ENCODE data around the gene NFKBIB.
"Not testable (repeated sequence)": the region's sequence is repeated elsewhere in the genome, so short reads cannot be mapped to it uniquely, and the experiment has no call there.

Gene NFKBIB

GRCh38 chr19:38868551-38868950 is 31.2 kb upstream of the NFKBIB start:
- peaks cover 7 to 8% of the 10 kb centered on the region in 2 donors for H3K9me3 Mint-ChIP-seq
- peak overlapping the region; percentile 87 to 99 for H3K4me3 Mint-ChIP-seq
- ATAC-seq, result no peak
- peaks cover 70% of the 10 kb centered on the region for H3K4me1 Mint-ChIP-seq
- DNase-seq, result no peak
- peak overlapping the region; percentile 64 to 90 for H3K27ac Mint-ChIP-seq
- H3K27me3 Mint-ChIP-seq, result no peaks in the 10 kb centered on the region

DNA sequence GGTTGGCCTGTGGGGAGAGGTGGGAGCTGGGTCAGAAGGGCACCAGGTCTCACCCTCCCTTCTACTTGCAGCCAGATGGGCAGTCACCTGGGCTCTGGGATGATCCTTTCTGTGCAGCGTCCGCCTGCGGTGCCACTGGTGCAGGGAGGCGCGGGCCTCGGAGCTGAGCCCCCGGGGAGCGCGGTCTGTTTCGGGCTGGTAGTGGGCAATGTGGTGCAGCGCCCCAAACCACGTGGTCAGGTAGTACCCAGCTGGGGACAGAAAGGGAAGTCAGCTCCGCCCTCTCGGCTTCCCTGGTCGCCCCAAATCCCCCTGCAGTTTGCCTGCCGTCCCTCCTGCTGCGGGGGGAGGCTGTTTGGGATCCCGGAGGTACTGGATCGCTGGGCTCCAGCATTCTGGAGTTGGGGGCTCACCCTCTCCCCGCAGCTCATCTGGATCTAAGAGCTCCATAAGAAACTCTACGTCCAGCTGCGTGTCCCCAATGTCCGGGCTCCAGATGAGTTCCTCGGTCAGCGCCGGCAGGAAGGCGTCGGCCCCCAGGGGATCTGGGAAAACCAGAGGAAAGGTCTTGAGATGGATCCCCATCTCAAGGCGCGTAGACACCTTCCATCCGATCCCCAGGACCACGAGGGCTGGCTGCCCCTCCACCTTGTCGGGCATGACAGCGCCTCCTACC is 30.5 kb upstream of the NFKBIB start:
- DNase-seq, result peak in 1 of 2 donors; percentile 57

DNA sequence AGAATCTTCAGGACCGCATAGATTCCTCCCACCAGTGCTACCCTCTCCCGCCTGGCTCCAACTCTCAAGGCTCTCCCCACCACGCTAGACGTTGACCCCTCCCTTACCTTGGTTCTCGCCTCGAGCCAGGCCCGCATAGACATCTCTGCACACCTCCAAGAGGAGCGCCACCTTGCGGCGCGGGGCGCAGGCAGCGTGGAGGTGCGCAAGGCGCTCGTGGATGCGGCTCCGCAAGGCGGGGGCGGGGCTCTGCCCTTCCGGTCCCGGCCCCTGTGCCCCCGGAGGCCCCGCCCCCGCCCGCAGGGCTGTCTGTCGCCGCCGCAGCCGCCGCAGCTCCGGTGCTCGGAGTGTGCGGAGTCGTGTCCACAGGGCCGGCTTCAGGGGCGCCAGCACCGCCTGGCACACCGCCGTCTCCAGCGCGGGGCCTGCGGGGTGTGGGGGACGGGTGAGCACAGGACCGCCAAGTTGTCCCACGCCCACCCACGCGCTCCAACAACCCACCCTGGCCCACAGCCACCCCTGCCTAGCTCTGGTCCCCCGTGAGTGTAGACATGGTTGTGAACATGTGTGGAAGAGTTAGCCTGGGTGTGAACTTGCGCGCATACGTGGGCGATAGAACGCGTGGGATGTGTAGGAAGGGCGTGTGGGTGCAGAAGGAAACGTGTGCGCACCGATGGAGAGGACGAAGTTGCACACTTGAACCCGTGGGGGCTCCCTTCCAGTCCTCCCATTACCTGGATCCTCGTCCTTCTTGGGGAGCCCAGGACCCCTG is 29.7 kb upstream of the NFKBIB start:
- peak overlapping the region; percentile 87 to 99 for H3K4me3 Mint-ChIP-seq
- DNase-seq (peak; percentile 95), ATAC-seq (peak; percentile 92)
- no peaks in the 10 kb centered on the region for H3K27me3 Mint-ChIP-seq
- peaks cover 60% of the 10 kb centered on the region for H3K4me1 Mint-ChIP-seq
- H3K27ac Mint-ChIP-seq, result peak overlapping the region; percentile 91
- no peaks in the 10 kb centered on the region for H3K9me3 Mint-ChIP-seq

More for the DNA sequence above, 30.5 kb upstream of the NFKBIB start:
- Mint-ChIP-seq H3K27ac (peak overlapping the region; percentile 90 to 91), H3K9me3 (peaks cover 6 to 7% of the 10 kb centered on the region in 2 donors), H3K27me3 (no peaks in the 10 kb centered on the region), H3K4me1 (peaks cover 67% of the 10 kb centered on the region), H3K4me3 (peak overlapping the region; percentile 87 to 99)
- ATAC-seq, result peak; percentile 44

DNA sequence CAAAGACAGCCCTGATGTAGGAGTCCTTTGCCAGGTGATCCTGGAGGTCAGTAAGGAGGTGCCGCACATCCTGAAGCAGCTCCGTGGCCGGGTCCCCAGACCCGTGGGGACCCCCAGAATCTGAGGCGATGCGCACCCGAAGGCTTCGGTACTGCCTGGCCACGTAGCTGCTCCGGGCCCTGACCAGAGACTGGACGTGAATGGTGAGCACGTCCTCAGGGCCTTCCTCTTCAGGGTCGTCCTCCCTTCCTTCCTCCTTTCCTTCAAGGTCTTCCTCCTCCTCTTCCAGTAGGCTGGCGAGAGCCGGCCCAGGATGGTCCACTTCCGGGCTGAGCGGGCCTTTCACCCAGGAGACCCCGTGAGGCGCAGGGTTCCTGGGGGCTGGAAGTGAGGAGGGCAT is 29.2 kb upstream of the NFKBIB start:
- Mint-ChIP-seq H3K4me1 (peaks cover 54% of the 10 kb centered on the region), H3K4me3 (peak overlapping the region; percentile 67 to 99), H3K27me3 (no peaks in the 10 kb centered on the region), H3K9me3 (no peaks in the 10 kb centered on the region), H3K27ac (peak overlapping the region in 1 of 2 donors; percentile 91)
- DNase-seq (no peak), ATAC-seq (no peak)

DNA sequence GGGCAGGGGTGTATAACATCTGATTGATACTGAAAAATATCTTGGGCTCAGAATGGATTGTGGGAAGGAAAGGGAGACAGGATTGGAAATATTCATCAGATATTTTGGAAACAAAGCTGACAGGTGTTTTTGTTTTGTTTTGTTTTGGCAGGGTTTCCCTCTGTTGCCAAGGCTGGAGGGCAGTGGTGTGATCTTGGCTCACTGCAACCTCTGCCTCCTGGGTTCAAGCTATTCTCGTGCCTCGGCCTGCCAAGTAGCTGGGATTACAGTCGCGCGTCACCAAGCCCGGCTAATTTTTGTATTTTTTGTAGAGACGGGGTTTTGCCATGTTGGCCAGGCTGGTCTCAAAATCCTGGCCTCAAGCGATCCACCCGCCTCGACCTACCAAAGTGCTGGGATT is 26.4 kb upstream of the NFKBIB start:
- not testable (repeated sequence) for H3K27ac Mint-ChIP-seq, ATAC-seq, H3K9me3 Mint-ChIP-seq, DNase-seq, H3K4me3 Mint-ChIP-seq, H3K27me3 Mint-ChIP-seq
- peaks cover 57% of the 10 kb centered on the region for H3K4me1 Mint-ChIP-seq

DNA sequence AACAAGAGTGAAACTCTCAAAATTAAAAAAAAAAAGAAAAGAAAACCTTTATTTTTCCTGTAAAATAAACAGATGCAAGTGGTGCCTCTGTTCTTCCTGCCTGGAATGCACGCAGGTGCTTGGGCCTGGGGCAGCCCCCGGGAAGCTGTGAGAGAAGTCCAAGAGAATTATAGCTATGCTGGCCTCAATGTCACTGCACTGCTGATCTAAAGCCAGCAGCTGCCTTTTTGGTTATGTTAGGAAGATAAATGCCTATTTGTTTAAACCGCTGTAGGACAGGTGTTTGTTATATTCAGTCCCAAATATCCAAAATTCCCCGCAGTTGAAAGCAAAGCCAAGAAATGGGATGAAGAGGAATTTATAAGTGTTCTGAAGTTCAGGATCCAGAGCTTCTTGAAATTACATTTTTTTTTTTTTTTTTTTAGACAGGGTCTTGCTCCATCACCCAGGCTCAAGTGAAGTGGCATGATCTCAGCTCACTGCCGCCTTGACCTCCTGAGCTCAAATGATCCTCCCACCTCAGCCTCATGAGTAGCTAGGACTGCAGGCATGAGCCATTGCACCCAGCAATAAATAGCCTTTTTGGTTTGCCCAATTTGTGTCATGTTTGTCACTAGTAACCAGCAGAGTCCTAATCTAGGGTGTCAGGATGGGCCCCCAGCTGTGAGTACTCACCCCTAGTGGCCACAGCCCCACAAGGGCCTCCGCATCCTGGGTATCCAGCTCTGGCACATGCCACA is 23.9 kb upstream of the NFKBIB start:
- peak overlapping the region in 1 of 2 donors; percentile 87 for H3K27ac Mint-ChIP-seq
- peak overlapping the region in 1 of 2 donors; percentile 75 for H3K4me3 Mint-ChIP-seq
- peaks cover 42% of the 10 kb centered on the region for H3K4me1 Mint-ChIP-seq
- DNase-seq (peak in 1 of 2 donors; percentile 28), ATAC-seq (peak; percentile 27)
- H3K27me3 Mint-ChIP-seq, result no peaks in the 10 kb centered on the region
- no peaks in the 10 kb centered on the region for H3K9me3 Mint-ChIP-seq

GRCh38 chr19:38877781-38878574 is 21.8 kb upstream of the NFKBIB start, which contains the start of gene RINL:
Gene RINL (minus strand): TSS chr19:38878275. CDS start chr19:38876742, 1,533 bp downstream.
- ATAC-seq (peak; percentile 92), DNase-seq (peak; percentile 57 to 78)
- Mint-ChIP-seq H3K4me1 (peaks cover 32% of the 10 kb centered on the region), H3K27me3 (no peaks in the 10 kb centered on the region), H3K27ac (peak within 1 kb of the TSS; percentile 99), H3K9me3 (no peaks in the 10 kb centered on the region), H3K4me3 (peak within 1 kb of the TSS; percentile 96 to 99)

DNA sequence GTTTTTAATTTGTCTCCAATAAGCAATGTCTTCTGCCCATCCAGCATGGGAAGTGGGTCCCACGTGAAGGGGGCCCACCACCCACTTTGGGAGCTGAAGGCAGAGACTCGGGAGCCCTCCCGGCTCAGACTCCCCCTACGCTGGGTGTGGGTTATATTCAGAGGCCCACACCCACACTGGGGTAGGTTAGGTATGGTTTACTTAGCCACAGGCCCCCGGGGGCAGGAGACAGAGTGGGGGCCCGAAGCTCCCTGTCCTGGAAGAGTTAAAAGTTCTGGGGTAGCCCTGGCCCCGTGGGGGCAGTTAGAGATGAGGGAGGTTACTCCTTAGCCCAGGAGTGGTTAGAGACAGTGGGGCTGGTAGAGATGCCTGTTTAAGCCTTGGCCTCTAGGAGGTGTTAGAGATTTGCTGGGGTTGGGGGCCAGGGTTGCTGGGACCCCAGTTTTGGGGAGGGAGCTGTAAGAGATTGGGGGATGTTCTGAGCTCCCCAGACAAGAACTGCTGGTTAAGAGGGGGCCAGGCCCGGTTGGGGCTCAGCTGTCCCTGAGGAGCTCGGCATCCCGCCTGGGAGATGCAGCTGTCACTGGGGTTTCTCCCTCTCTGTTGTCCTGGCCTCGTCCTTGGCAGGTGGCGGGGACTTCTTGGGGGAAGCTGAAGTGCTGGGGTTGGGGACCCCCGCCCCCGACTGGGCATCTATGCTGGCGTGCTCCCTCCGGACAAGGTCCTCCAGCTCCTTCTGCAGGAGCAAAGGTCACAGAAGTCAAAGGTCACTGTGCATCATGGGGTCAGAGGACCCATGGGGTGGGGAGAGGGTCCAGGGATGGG is 21.0 kb upstream of the NFKBIB start:
- H3K4me1 Mint-ChIP-seq, result peaks cover 37% of the 10 kb centered on the region
- peak overlapping the region; percentile 96 to 99 for H3K4me3 Mint-ChIP-seq
- peak in 1 of 2 donors; percentile 20 for DNase-seq
- no peaks in the 10 kb centered on the region for H3K27me3 Mint-ChIP-seq
- peak; percentile 48 for ATAC-seq
- no peaks in the 10 kb centered on the region for H3K9me3 Mint-ChIP-seq
- H3K27ac Mint-ChIP-seq, result peak overlapping the region; percentile 99

DNA sequence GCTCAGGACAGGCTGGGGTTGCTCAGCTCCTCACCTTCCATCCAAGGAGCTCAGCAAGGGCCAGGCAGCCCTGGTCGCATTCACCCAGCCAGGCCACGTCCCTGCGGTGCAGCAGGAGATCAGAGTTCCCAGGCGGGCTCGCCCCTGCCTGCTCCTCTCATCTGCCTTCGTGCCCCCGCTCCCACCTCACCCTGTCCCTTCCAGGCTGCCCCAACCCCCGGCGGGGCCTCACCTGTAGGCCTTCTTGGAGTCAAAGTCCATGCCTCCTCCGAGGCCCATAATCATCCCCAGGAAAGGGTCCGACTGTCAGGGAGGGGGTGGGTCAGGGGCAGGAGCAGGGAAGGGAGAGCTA is 20.4 kb upstream of the NFKBIB start:
- ATAC-seq, result no peak
- DNase-seq, result no peak
- H3K9me3 Mint-ChIP-seq, result no peaks in the 10 kb centered on the region
- H3K4me3 Mint-ChIP-seq, result peak overlapping the region in 1 of 2 donors; percentile 12
- no peaks in the 10 kb centered on the region for H3K27me3 Mint-ChIP-seq
- H3K4me1 Mint-ChIP-seq, result peaks cover 37% of the 10 kb centered on the region
- H3K27ac Mint-ChIP-seq, result no peak overlapping the region

DNA sequence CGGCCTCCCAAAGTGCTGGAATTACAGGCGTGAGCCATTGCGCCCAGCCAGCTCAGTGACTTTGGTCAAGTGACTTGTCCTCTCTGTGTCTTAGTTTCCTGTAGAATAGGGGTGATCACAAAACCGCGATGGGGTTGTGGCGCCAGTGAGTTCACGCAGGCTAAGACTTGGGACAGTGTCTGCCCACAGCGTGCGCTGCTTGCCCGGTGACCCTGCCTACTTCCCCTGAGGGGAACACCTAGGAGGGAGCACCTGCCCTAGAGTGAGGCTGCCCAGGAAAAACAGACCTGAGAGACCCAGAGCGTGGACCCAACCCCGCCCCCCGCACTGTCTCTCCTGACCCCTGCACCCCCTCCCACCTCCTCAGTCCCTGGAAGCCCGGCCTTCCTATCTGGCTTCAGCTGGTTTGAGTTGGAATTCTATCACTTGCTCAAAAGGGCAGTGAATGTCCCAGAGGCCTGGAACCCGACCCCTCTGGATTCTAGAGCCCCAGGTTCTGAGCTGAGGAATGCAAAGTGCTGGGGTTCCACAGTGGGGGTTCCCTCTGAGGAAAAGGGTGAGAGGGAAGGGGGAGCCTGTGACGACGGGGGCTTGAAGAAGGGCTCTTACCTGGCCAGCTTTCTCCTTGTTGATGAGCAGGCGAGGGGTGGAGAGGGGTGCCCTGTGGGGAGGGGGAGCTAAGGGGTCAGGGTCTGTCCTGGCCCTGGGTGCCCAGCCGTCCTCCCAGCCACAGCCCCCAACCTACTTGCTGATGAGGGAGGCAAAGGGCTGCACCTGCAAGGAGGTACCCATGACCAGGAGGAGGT is 19.5 kb upstream of the NFKBIB start:
- Mint-ChIP-seq H3K27me3 (no peaks in the 10 kb centered on the region), H3K4me1 (peaks cover 37% of the 10 kb centered on the region), H3K4me3 (no peak overlapping the region), H3K27ac (peak overlapping the region in 1 of 2 donors; percentile 67), H3K9me3 (no peaks in the 10 kb centered on the region)
- ATAC-seq, result no peak
- no peak for DNase-seq

DNA sequence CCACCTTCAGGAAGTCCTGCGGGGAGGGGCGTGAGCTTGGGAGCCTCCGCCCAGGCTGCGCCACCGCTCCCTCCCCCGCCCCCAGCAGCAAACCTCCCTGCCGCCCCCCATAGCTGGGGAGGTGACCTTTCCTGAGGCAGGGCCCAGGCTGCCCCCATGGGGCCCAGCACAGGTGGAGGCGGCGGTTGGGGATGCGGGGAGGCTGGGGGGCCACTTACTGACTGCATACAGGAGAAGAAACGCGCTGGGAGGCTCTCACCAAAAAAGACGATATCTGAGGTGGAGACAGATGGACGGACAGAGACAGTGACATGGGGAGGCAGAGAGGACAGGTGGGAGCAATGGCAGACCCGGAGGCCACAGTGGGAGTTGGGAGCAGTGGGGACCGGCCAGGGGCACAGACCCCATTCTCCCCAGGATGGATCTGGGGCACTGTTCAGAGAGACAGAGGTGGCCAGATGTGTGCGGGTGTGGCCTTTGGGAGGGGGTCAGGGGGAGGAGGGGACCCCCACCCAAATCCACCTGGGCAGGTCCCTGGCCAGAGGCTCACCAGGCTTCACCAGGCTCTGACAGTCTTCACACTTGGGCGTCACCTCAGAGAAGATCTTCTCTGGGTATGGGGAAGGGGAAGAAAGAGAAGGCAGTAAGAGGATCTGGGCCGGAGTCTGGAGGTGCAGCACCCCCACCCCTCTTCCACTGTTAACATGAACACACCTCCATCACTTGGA is 18.7 kb upstream of the NFKBIB start:
- peak overlapping the region in 1 of 2 donors; percentile 42 for H3K27ac Mint-ChIP-seq
- ATAC-seq (no peak), DNase-seq (no peak)
- H3K27me3 Mint-ChIP-seq, result no peaks in the 10 kb centered on the region
- no peaks in the 10 kb centered on the region for H3K9me3 Mint-ChIP-seq
- H3K4me3 Mint-ChIP-seq, result no peak overlapping the region
- H3K4me1 Mint-ChIP-seq, result peaks cover 33% of the 10 kb centered on the region

GRCh38 chr19:38883286-38883685 is 16.5 kb upstream of the NFKBIB start:
- peak overlapping the region in 1 of 2 donors; percentile 48 for H3K27ac Mint-ChIP-seq
- H3K4me3 Mint-ChIP-seq, result no peak overlapping the region
- no peak for ATAC-seq
- DNase-seq, result no peak
- no peaks in the 10 kb centered on the region for H3K27me3 Mint-ChIP-seq
- no peaks in the 10 kb centered on the region for H3K9me3 Mint-ChIP-seq
- peaks cover 20% of the 10 kb centered on the region for H3K4me1 Mint-ChIP-seq

DNA sequence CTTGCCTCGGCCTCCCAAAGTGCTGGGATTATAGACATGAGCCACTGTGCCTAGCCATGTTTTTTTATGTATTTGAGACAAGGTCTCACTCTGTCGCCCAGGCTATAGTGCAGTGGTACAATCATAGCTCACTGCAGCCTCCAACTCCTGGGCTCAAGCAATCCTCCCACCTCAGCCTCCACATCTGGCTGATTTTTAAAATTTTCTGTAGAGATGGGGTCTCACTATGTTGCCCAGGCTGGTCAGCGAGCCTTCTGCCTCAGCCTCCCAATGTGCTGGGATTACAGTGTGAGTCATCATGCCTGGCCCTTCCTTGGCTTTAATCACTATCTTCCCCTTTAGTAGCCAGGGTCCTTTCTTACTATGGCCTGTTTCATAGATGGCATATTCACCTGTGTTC is 15.1 kb upstream of the NFKBIB start:
- not testable (repeated sequence) for ATAC-seq, DNase-seq, H3K27ac Mint-ChIP-seq, H3K4me3 Mint-ChIP-seq, H3K27me3 Mint-ChIP-seq, H3K9me3 Mint-ChIP-seq
- peaks cover 10% of the 10 kb centered on the region for H3K4me1 Mint-ChIP-seq
